GM21360 (cell line): ENCODE data around the gene CYTL1.
"Not testable (repeated sequence)": the region's sequence is repeated elsewhere in the genome, so short reads cannot be mapped to it uniquely, and the experiment has no call there.

Experiments used
- ATAC-seq: cut with Tn5 transposase; IDR thresholded peaks from one replicate; pipeline ENCODE4 v1.9.1; 2021; ENCODE audit warnings: mild to moderate bottlenecking, moderate library complexity; ENCODE audit not compliant: unreplicated experiment

Gene CYTL1

DNA sequence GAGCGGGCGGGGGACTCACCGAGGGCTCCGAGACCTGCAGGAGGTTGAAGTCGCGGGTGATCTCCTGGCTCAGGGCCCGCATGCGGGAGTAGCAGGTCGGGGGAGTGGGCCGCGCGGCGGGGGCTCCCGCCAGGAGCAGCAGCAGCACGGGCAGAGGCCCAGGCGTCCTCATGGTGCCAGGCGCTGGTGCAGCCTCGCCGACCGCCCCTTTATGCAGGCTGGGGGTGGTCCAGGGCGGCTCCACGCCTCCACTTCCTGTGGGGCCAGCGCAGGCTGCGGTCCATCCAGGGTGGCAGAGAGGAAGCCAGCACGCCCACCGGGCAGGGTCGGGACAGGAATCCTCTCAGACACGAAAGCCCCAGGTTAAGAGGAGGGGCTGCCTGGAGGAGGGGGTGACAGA is at the start of gene CYTL1:
Gene CYTL1, minus strand, starts transcription at position 185 of the 400 bp plus-strand sequence. Its CDS starts 13 bp downstream, at position 172.
- ATAC-seq, result no peak

DNA sequence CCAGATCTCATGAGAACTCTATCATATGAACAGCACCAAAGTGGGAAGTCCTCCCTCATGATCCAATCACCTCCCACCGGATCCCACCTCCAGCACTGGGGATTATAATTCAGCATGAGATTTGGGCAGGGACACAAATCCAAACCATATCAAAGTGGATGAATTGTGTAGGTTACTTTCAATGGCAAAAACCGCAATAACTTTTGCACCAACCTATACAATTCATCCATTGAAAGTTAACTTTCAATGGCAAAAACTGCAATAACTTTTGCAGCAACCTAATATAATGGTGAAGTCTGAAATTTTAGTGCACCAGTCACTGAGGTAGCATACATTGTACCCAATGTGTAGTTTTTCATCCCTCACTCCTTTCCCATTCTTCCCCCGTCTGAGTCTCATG is 48.6 kb upstream of the CYTL1 start:
- ATAC-seq, result no peak

DNA sequence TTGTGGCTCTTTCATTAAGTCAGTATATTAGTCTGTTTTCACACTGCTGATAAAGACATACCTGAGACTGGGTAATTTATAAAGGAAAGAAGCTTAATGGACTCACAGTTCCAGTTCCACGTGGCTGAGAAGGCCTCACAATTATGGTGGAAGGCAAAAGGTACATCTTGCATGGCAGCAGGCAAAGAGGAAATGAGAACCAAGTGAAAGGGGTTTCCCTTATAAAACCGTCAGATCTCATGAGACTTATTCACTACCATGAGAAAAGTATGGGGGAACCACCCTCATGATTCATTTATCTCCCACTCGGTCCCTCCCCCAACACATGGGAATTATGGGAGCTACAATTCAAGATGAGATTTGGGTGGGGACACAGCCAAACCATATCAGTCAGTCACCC is 47.7 kb upstream of the CYTL1 start:
- not testable (repeated sequence) for ATAC-seq

- ATAC-seq, result no peak
Observed at GRCh38 chr4:5066101-5066500, 46.8 kb upstream of the CYTL1 start.

DNA sequence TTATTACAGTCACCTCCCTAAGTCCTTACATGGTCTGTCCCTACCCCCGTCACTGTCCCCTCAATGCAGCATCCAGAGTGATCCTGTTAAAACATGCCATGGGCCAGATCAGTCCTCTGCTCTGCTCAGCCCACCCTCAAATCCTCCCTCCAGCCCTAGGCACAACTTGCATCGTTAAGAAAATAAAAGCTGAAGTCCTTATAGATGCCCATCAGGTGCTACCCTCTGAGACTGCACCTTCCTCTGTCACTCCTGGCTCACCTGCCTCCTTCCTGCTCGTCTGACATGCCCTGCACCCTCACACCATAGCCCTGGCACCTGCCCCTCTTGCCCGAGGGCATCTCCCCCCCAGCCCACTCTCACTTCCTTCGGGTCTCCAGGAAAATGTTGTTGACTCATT is 36.2 kb upstream of the CYTL1 start:
- no peak for ATAC-seq

DNA sequence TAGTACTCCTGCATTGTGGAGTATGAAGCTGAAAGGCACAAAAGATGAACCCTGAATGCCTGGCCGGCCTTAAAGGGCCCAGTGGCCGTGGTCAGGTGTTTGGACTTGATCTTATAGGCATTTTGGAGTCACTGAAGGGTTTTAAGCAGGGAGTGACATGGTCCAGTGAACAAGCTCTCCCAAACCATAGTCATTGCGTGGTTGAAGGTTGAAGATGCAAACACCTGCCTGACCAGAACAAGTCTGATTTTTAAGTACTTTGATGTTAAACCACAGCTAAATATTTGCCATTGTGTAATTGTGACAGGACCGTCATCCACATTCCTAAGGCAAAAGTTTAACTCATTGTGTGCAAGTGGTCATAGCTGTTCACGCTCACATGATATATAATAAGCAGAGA is 35.3 kb upstream of the CYTL1 start:
- ATAC-seq, result no peak

GRCh38 chr4:5052726-5053425 is 33.6 kb upstream of the CYTL1 start:
- ATAC-seq, result no peak

GRCh38 chr4:5052204-5052702 is 33.0 kb upstream of the CYTL1 start:
- ATAC-seq, result no peak

- ATAC-seq, result no peak
Observed at GRCh38 chr4:5051278-5052203, 32.3 kb upstream of the CYTL1 start, which contains the start of gene STK32B. TSS of gene STK32B (plus strand) at chr4:5051480.

GRCh38 chr4:5050520-5051277 is 31.4 kb upstream of the CYTL1 start:
- no peak for ATAC-seq

- ATAC-seq, result no peak
Observed at GRCh38 chr4:5048721-5049120, 29.5 kb upstream of the CYTL1 start.

GRCh38 chr4:5045097-5045496 is 25.8 kb upstream of the CYTL1 start:
- ATAC-seq, result no peak

GRCh38 chr4:5044341-5044740 is 25.1 kb upstream of the CYTL1 start:
- no peak for ATAC-seq

GRCh38 chr4:5043579-5043978 is 24.3 kb upstream of the CYTL1 start:
- ATAC-seq, result no peak

- no peak for ATAC-seq
Observed at GRCh38 chr4:5041699-5042098, 22.4 kb upstream of the CYTL1 start.

- ATAC-seq, result no peak
Observed at GRCh38 chr4:5040856-5041620, 21.8 kb upstream of the CYTL1 start.

DNA sequence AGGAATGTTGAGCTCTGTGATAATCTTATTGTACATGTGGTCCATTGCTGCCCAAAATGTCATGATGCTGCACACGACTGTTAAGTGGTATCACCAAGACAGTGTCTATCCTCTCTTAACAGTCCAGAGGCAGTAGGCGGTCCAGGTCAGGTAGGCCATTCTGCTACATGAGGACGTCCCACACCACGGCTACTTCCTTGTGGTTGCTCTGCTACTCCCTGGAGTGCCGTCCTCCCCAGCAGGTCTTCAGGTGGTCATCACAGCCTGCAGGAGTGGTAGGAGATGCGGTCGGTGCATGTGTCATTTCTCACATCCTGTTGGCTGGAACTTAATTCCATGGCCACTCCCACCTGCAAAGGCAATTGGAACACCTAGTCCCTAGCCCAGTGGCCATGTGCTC is 20.5 kb upstream of the CYTL1 start:
- ATAC-seq, result no peak

- ATAC-seq, result no peak
Observed at GRCh38 chr4:5037553-5038551, 18.6 kb upstream of the CYTL1 start.

DNA sequence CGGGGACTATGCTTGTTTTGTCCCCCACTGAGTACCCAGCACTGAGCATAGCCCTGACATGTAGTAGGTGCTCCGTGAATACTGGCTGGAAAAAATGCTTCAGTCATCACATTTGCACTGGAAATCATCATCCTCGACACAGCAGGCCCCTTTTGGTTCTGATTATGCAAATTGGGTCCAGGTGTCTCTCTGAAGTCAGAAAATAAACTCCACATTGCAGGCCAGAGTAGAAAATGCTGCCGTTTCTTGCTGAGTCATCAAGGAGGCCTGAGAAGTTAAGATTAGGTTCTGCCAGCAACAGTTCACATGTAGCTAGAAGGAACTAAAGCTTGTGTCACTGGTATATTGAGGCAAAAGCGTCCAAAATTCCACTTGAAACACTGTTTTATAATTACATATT is 17.0 kb upstream of the CYTL1 start:
- no peak for ATAC-seq
